Measurements from ENCODE around the gene TBC1D19.
"Not testable (repeated sequence)": the region's sequence is repeated elsewhere in the genome, so short reads cannot be mapped to it uniquely, and the experiment has no call there.

The TBC1D19 gene, protein sequence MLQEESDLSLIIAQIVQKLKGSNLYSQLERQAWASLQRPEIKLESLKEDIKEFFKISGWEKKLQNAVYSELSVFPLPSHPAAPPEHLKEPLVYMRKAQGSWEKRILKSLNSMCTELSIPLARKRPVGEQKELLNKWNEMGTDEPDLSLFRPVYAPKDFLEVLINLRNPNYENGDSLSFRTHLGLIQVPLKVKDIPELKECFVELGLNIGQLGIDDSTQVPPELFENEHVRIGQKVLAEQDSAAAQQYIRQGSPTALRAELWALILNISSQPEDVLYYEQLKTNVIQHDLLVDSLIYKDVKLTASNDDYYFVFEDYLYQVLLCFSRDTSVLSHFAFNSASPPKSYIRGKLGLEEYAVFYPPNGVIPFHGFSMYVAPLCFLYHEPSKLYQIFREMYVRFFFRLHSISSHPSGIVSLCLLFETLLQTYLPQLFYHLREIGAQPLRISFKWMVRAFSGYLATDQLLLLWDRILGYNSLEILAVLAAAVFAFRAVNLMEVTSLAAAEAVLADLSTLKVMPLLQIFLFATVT

GRCh38 chr4:26583865-26584652 is at the start of gene TBC1D19:
TBC1D19 (plus strand) TSS chr4:26584084; CDS start chr4:26584194, 110 bp downstream.
- DNase-seq (ENCODE audit: low spot score), result peak; percentile 94

GRCh38 chr4:26542991-26543390 is 40.9 kb upstream of the TBC1D19 start:
- no peak for DNase-seq (ENCODE audit: low spot score)

- DNase-seq (ENCODE audit: low spot score), result no peak
These were observed 39.5 kb upstream of the TBC1D19 start for GRCh38 chr4:26544421-26544820.

DNA sequence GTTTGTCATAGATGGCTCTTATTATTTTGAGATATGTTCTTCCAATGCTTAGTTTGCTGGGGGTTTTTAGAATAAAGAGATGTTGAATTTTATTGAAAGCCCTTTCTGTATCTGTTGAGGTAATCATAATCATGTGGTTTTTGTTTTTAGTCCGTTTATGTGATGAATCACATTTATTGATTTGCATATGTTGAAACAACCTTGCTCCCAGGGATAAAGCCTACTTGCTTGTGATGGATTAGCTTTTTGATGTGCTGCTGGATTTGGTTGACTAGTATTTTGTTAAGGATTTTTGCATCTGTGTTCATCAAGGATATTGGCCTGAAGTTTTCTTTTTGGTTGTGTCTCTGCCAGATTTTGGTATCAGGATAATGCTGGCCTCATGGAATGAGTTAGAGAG is 35.5 kb upstream of the TBC1D19 start:
- not testable (repeated sequence) for DNase-seq (ENCODE audit: low spot score)

DNA sequence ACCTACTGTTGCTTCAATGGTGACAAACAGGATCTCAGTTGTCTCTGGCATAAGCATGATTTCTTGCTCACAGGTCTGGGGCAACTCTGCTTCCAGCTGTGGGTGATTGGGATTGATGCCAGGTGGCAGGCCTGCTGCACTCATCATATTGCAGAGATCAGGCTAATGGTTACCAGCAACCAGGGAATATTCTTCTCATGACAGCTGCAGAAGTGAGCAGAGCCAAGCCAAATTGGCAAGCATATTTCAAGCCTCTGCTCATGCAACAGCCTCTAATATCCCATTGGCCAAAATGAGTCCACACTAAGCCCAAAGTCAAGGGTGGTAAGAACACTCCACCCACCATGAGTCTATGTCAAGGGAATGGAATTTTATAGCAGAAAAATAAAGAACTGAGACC is 26.7 kb upstream of the TBC1D19 start:
- DNase-seq (ENCODE audit: low spot score), result no peak

DNA sequence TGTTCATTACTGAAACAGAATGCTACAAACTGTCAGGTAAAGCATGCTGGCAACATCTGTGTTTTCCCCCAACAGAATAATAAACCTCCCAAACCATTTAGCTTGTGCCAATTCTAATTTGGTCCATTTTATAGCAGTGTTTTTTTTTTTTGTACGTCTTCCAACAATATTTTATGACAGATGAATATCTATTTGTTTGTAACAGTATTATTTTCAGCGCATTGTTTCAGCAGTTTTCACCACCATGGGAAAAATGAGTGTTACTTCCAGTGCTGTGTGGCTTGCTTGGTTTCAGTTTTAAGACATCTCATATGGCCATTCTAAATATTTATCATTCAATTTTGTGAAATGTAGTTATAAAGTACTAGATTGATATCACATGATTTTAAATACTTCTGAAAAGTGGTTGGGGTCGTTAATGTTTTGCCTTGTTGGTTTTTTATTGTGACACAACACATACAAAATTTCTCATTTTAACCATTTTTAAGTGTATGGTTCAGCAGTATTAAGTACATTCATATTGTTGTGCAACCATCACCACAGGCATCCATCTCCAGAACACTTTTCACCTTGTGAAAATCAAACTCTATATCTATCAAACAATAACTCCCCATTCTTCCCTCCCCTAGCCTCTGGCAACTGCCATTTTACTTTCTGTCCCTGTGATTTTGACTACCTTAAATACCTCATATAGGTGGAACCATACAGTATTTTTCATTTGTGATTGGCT is 25.6 kb upstream of the TBC1D19 start:
- no peak for DNase-seq (ENCODE audit: low spot score)

DNA sequence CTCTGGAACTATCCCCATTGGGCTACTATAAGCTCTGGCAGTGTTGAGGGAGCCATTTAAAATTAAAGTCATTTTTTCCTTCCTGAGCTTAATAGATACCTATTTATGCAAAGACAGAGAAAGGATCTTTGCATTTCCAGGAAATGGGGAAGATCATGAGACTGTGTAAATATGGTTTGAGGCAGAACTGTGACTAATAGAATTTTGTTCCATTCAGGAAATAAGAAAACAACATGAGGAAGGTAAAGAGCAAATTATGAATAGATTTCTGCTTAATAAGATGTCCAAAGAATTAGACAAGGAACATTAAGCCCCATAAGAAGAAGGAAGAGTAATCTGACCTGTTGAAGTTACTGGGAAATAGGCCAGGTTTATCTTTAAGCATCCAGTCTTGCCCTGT is 17.8 kb upstream of the TBC1D19 start:
- DNase-seq (ENCODE audit: low spot score), result no peak

DNA sequence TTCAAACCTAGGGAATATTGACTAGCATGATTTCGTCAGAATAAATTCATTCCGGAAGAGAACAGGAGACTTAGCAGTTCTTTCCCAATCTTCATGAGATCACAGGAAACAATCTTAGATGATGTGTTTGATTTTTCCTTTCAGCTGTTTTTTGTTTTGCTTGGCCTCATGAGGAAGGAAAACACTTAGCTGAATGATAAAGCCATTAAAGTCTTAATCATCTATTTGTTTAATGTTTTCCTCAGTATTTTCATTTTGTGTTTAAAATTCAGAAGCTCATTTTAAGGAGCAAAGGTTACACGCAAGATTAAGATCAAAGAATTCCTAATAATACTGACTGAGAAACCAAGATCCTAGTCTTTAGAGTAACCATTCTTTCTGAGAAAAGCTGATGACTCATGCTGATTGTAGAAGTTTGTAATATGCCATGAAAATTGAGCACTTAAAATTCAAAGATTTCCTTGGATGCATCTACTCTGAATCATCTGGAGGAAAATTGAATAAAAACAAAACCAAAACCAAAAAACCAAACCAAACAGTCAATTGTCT is 15.4 kb upstream of the TBC1D19 start:
- no peak for DNase-seq (ENCODE audit: low spot score)

DNA sequence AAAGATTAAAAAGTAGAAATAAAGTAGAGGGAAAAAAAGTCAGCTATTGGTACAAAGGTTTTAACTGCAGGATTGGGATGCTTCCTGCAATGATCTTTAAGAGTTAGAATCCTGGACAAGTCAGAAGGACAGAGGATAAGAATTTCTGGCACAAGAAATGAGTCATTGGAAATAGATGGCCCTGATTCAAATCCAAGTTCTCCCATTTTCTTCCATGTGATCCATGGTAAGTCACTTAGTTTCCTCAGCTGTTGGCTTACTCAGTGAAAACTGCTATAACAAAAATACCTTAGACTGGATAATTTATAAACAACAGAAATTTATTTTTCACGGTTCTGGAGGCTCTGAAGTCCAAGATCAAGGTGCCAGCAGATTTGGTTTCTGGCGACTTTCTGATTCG is 13.3 kb upstream of the TBC1D19 start:
- no peak for DNase-seq (ENCODE audit: low spot score)

- no peak for DNase-seq (ENCODE audit: low spot score)
These were observed 10.5 kb upstream of the TBC1D19 start for GRCh38 chr4:26573389-26573794.

DNA sequence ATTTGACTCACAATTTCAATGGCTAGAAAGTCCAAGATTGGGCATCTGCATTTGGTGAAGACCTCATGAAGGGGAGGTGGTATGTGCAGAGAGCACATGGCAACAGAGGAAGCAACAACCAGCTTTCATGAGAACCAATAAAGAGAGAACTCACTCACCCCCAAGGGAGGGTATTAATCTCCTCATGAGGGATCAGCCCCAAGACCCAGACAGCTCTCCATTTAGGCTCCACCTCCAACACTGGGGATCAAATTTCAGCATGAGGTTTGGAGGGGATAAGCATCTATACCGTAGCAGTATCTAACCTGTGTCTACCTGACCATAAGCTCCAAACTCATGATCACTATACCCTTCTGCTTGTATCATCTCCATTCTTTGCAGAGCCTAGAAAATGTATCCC is 9.3 kb upstream of the TBC1D19 start:
- DNase-seq (ENCODE audit: low spot score), result no peak

GRCh38 chr4:26576231-26576739 is 7.6 kb upstream of the TBC1D19 start:
- DNase-seq (ENCODE audit: low spot score), result no peak

- no peak for DNase-seq (ENCODE audit: low spot score)
These were observed 6.8 kb upstream of the TBC1D19 start for GRCh38 chr4:26577066-26577465.

DNA sequence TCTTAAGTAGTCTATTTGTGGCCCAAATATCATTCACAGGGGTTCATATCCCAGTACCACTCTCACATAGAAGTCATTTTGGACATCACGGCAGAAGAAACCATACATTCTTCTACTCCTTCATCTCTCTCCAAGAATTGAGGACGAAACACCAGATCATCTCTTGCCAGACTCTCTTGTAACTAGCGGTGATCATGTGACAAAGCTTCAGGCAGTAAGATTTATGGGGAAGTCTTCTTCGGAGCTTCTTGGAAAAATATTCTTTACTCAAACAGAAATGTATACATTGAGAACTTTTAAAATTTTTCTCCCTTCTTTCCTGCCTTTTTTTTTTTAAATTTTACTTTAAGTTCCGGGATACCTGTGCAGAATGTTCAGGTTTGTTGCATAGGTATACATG is 4.7 kb upstream of the TBC1D19 start:
- no peak for DNase-seq (ENCODE audit: low spot score)

- DNase-seq (ENCODE audit: low spot score), result not testable (repeated sequence)
These were observed 2.5 kb upstream of the TBC1D19 start for GRCh38 chr4:26581341-26581740.

DNA sequence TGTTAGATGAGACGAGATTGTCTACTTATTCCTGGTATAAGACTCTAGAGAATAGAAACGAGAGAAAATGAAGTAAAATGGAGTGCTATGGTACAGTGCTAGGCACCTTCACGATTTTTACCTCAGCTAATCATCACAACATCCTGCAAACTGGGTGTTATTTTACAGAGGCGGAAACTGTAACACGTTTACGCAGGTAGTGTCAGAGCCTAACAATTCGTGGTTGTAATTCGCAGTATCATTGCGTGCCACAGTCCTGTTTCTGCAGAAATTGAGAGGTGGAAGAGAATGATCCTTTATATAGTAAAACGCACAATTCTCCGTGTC is 383 bp upstream of the TBC1D19 start:
- no peak for DNase-seq (ENCODE audit: low spot score)

DNA sequence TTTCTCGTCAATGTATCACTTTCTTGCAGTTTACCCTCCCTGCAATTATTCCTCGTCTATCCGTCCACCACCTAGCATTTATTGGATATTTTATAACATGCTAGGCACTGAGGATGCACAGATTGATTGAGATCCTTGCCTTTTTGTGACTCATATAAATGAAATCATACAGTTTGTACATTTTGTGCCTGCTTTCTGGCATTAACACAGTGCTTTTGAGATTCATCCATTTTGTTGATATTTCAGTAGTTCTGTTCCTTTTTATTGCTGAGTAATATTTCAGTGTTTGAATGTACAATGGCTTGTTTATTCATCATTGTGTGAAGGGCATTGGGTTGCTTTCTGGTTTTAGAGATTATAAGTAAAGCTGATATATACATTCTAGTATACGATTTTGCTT is 841 bp downstream of the TBC1D19 start:
- no peak for DNase-seq (ENCODE audit: low spot score)

DNA sequence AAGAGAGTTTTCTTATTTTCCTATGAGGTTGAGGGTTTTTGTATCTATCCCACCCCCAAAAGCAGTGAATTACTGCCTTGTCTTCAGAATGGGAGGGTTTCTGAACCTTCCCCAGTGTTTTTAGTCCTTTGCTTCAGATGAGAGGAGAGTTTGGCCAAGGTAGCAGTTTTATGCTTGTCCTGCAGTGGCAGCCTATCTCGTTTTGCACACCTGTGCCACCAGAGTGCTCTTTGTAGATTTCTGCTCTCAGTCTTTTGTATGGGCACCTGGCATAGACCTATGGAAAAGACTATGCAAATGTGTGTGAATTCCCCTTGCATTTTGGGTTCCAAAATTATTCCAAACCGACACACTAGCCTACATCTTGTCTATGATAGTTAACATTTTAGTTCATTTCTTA is 5.8 kb downstream of the TBC1D19 start:
- no peak for DNase-seq (ENCODE audit: low spot score)

GRCh38 chr4:26590639-26591038 is 6.8 kb downstream of the TBC1D19 start:
- no peak for DNase-seq (ENCODE audit: low spot score)

DNA sequence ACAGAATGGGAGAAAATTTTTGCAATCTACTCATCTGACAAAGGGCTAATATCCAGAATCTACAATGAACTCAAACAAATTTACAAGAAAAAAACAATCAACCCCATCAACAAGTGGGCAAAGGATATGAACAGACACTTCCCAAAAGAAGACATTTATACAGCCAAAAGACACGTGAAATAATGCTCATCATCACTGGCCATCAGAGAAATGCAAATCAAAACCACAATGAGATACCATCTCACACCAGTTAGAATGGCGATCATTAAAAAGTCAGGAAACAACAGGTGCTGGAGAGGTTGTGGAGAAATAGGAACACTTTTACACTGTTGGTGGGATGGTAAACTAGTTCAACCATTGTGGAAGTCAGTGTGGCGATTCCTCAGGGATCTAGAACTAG is 9.7 kb downstream of the TBC1D19 start:
- not testable (repeated sequence) for DNase-seq (ENCODE audit: low spot score)

DNA sequence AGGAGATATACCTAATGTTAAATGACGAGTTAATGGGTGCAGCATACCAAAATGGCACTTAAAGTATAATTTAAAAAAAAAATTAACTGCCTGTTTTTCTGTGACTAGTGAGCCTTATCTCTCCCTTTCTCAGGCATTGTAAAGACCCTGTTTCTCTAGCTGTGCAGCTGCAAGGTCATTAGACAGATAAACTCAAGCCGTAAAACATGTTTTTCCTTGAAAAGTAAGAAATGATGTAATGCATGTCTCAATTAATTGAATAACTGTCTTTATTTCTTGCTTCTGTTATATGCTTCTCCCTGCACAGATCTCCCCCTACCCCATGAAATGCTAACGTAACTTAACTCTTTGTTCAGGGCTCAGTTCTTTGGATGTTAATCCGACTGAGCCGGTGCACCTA is 10.5 kb downstream of the TBC1D19 start:
- no peak for DNase-seq (ENCODE audit: low spot score)

DNA sequence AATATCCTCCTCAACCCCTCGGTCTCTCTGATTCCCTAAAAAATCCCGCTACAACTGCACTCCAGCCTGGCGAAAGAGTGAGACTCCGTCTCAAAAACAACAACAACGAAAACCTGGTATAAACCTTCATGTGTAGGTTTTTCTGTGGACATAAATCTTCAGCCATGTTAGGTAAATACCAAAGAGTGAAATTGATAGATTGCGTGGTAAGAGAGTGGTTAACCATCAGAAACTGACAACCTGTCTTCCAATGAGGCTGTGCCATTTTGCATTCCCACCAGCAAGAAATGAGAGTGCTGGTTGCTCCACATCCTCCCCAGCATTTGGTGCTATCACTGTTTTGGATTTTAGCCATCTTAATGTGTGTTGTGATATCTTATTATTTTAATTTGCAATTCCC is 10.9 kb downstream of the TBC1D19 start:
- DNase-seq (ENCODE audit: low spot score), result no peak
